GM12878 (cell line): ENCODE results near the gene BMP2K. TPM values are rescaled to one million over a fixed set of nuclear protein-coding genes. Genes with fewer than 3 reads are reported as not detected.
A peak's percentile ranks its signal among the peaks of the same experiment; 100 is the strongest.

ENCODE experiments used
- ATAC-seq: fragments of 200-7000 bp; cut with Tn5 transposase; 3 replicates; pipeline ENCODE4 v1.9.1; 2020; ENCODE audit warnings: mild to moderate bottlenecking, moderate library complexity
- BruUV-seq: library from RNA; stranded (reverse); fragments of 400-500 nt; replicated peaks from 2 replicates; lab custom pipeline; 2021; lab: Mats Ljungman, UMichigan
- CTCF ChIA-PET: fragments of 300-600 bp; sonication (Branson Sonifier 250); formaldehyde crosslinking; extraction: SDS; loops from one replicate; lab custom pipeline; 2021; ENCODE audit warnings: inconsistent platforms; lab: Yijun Ruan, JAX
- POLR2A ChIA-PET: fragments of 350-600 bp; formaldehyde crosslinking; extraction: SDS; loops from one replicate; lab custom pipeline; 2021; ENCODE audit warnings: inconsistent platforms; lab: Charles Lee
- RAD21 ChIA-PET: fragments of 300-600 bp; sonication (Branson Sonifier 250); formaldehyde crosslinking; loops from one replicate; lab custom pipeline; 2023; ENCODE audit warnings: antibody characterized with exemption; ENCODE audit not compliant: unreplicated experiment; lab: Charles Lee
- SMC1A ChIA-PET: fragments of 300-600 bp; sonication (Branson Sonifier 250); formaldehyde crosslinking; loops from one replicate; lab custom pipeline; 2023; ENCODE audit not compliant: unreplicated experiment, uncharacterized antibody; lab: Charles Lee
- DNase-seq: peaks from one replicate; pipeline ENCODE4 v3.0.0-alpha.2; 2011; ENCODE audit warnings: low read depth, low spot score
- FAIRE-seq: peaks from 3 replicates; lab custom pipeline; 2011; peaks lifted over from hg19 to GRCh38; lab: Jason Lieb, UNC
- H2AFZ ChIP-seq: 2 replicates; pipeline ENCODE4 v1.6.0; 2011; ENCODE audit warnings: low read depth, low read length, control low read depth; ENCODE audit not compliant: control insufficient read depth
- H3K27ac ChIP-seq: 2 replicates; pipeline ENCODE4 v1.5.1; 2011; ENCODE audit warnings: control low read depth; ENCODE audit not compliant: control insufficient read depth, insufficient read depth
- H3K27me3 ChIP-seq, 2 experiments: replicated peaks in 1 of 2; 2 replicates each; pipeline versions ENCODE4 v1.6.0 to v1.6.1; 2011; ENCODE audit warnings: low read length in 1 of 2; ENCODE audit not compliant: control insufficient read depth in 2 of 2, insufficient read depth in 2 of 2
- H3K36me3 ChIP-seq, 2 experiments: 2 replicates each; pipeline ENCODE4 v1.5.1; 2011; ENCODE audit warnings: low read length in 1 of 2; ENCODE audit not compliant: control insufficient read depth in 2 of 2, insufficient read depth in 2 of 2
- H3K4me1 ChIP-seq: 2 replicates; pipeline ENCODE4 v1.6.1; 2011; ENCODE audit warnings: mild to moderate bottlenecking, low read length, moderate library complexity, mixed read lengths; ENCODE audit not compliant: control insufficient read depth, insufficient read depth
- H3K4me2 ChIP-seq: 2 replicates; pipeline ENCODE4 v1.6.0; 2011; ENCODE audit warnings: control low read depth; ENCODE audit not compliant: control insufficient read depth, insufficient read depth
- H3K4me3 ChIP-seq: fragments of 200-600 bp; sonication (generic); 2 replicates; pipeline ENCODE4 v1.5.1; 2016
- H3K79me2 ChIP-seq: 2 replicates; pipeline ENCODE4 v1.6.0; 2011; ENCODE audit warnings: low read length; ENCODE audit not compliant: control insufficient read depth, insufficient read depth
- H3K9ac ChIP-seq: 2 replicates; pipeline ENCODE4 v1.8.0; 2011; ENCODE audit warnings: low read length, control low read depth, mixed read lengths; ENCODE audit not compliant: control insufficient read depth, insufficient read depth
- H3K9me3 ChIP-seq: replicated peaks from 3 replicates; pipeline ENCODE4 v1.5.1; 2011; ENCODE audit warnings: mild to moderate bottlenecking, low read length; ENCODE audit not compliant: control insufficient read depth, insufficient read depth
- H4K20me1 ChIP-seq: 2 replicates; pipeline ENCODE4 v1.6.0; 2011; ENCODE audit not compliant: control insufficient read depth, insufficient read depth
- BCL11A ChIP-seq: IDR thresholded peaks from 2 replicates; pipeline ENCODE4 v1.6.1; 2011; ENCODE audit warnings: low read depth, low read length
- FOS ChIP-seq: IDR thresholded peaks from 3 replicates; pipeline ENCODE4 v1.6.1; 2011; ENCODE audit warnings: borderline replicate concordance; ENCODE audit not compliant: insufficient read length; ENCODE audit errors: extremely low read depth
- FOXM1 ChIP-seq: IDR thresholded peaks from 2 replicates; pipeline ENCODE4 v1.6.1; 2012; ENCODE audit warnings: low read depth, mild to moderate bottlenecking, inconsistent platforms, low read length, moderate library complexity
- IKZF1 ChIP-seq: fragments of 450-650 bp; conservative IDR thresholded peaks from 2 replicates; pipeline ENCODE4 v1.6.1; 2017; ENCODE audit warnings: antibody characterized with exemption, mild to moderate bottlenecking
- MEF2B ChIP-seq: fragments of 450-650 bp; IDR thresholded peaks from 2 replicates; pipeline ENCODE4 v1.6.1; 2018; ENCODE audit warnings: mild to moderate bottlenecking, moderate library complexity; ENCODE audit not compliant: partially characterized antibody, poor library complexity, severe bottlenecking
- MXI1 ChIP-seq: fragments of 150-350 bp; IDR thresholded peaks from 2 replicates; pipeline ENCODE4 v1.6.1; 2011; ENCODE audit warnings: low read depth, mild to moderate bottlenecking, inconsistent platforms, low read length, improper control_type of control experiment
- RB1 ChIP-seq: fragments of 450-650 bp; formaldehyde crosslinking; IDR thresholded peaks from 2 replicates; pipeline ENCODE4 v1.6.1; 2017; ENCODE audit warnings: mild to moderate bottlenecking, borderline replicate concordance
- RFX5 ChIP-seq: IDR thresholded peaks from 2 replicates; pipeline ENCODE4 v1.6.1; 2011; ENCODE audit warnings: low read depth, low read length, improper control_type of control experiment
- TAF1 ChIP-seq: IDR thresholded peaks from 2 replicates; pipeline ENCODE4 v1.6.1; 2011; ENCODE audit warnings: mild to moderate bottlenecking, low read depth, low read length, borderline replicate concordance
- USF1 ChIP-seq: IDR thresholded peaks from 2 replicates; pipeline ENCODE4 v1.6.1; 2011; ENCODE audit warnings: borderline replicate concordance, low read depth, mild to moderate bottlenecking, moderate library complexity, mixed read lengths, low read length; ENCODE audit not compliant: insufficient read depth; ENCODE audit errors: extremely low read length
- ZNF24 ChIP-seq: fragments of 450-650 bp; IDR thresholded peaks from 2 replicates; pipeline ENCODE4 v1.6.1; 2017; ENCODE audit warnings: antibody characterized with exemption, mild to moderate bottlenecking
- WGBS: methylation state at CpG from one replicate; pipeline ENCODE4 v1.1.6; 2016; ENCODE audit warnings: low lambda C conversion rate; ENCODE audit not compliant: insufficient replicate concordance, insufficient coverage; ENCODE audit errors: missing lambda C conversion rate; 5-methylcytosine and 5-hydroxymethylcytosine counted together
- in situ Hi-C: fragments of 300-500 bp; cut with MboI; formaldehyde crosslinking; loops from 9 replicates; pipeline ENCODE4 v1.14.3; 2018; ENCODE audit warnings: mixed read lengths
- intact Hi-C: fragments of 100-400 bp; cut with micrococcal nuclease; formaldehyde crosslinking; loops from one replicate; pipeline ENCODE4 v1.14.2; 2022; ENCODE audit not compliant: unreplicated experiment
- polyA plus RNA-seq, 11 experiments: library from polyadenylated mRNA; depleted of rRNA in 4 of 11; unstranded in 6 of 11; stranded (reverse) in 5 of 11; fragments of >200 nt; fragmentation: Nextera tagmentation in 4 of 11; fragmentation: Illumina TruSeq in 1 of 11; extraction: Ambion mirVana in 4 of 11; extraction: Trizol in 1 of 11; gene quantifications; 1 replicate in 1 of 11; 2 replicates in 10 of 11; pipeline versions ENCODE4 v1.2.1 to v1.2.3, GENCODE V29; 2011 to 2016; ENCODE audit warnings: inconsistent platforms in 2 of 11, missing spikeins in 2 of 11, low read depth in 1 of 11
- total RNA-seq, 4 experiments: library from RNA; depleted of rRNA in 3 of 4; stranded (reverse); fragments of >200 nt in 3 of 4; fragmentation: Illumina TruSeq in 1 of 4; extraction: Trizol in 1 of 4; gene quantifications; 2 replicates each; pipeline versions ENCODE4 v1.2.1 to v1.2.3, GENCODE V29; 2013 to 2021
- TF ChIP-seq, protein P1 (sequence below): IDR thresholded peaks from 2 replicates; pipeline ENCODE4 v1.6.1; 2011; ENCODE audit warnings: borderline replicate concordance, low read depth, mild to moderate bottlenecking, moderate library complexity, low read length; ENCODE audit not compliant: insufficient read depth, poor library complexity, severe bottlenecking
- TF ChIP-seq, protein P2 (sequence below): IDR thresholded peaks from 2 replicates; pipeline ENCODE4 v1.6.1; 2012; ENCODE audit warnings: mild to moderate bottlenecking, low read depth, low read length
- TF ChIP-seq, protein P3 (sequence below): IDR thresholded peaks from 2 replicates; pipeline ENCODE4 v1.6.1; 2012; ENCODE audit warnings: low read length, inconsistent platforms

Gene BMP2K
- total and polyA plus RNA-seq, 10 of the 15 experiments (the other 5 are each of a cell fraction or from before 2014, with no cell fraction given): 3.3 to 84.6 (median 24.8) TPM

- 0% methylated on average over 2 of the region's 2 CpGs for WGBS
- Histone ChIP-seq H3K4me2 (no peak overlapping the region), H3K9me3 (no peaks in the 10 kb centered on the region), H3K36me3 (no peaks in the 10 kb centered on the region), H3K9ac (no peak overlapping the region), H3K4me1 (peaks cover 6% of the 10 kb centered on the region; the same call in 1 of the 2 replicates), H4K20me1 (no peaks in the 10 kb centered on the region), H2AFZ (no peak overlapping the region), H3K79me2 (no peaks in the 10 kb centered on the region), H3K4me3 (no peak overlapping the region), H3K27me3 (no peaks in the 10 kb centered on the region), H3K27ac (no peak overlapping the region)
- intact Hi-C loops (no loop called here), in situ Hi-C loops (no loop called here)
- DNase-seq: no peak
- ChIA-PET POLR2A (interaction anchor here (0.5 to 1.0 kb wide), 3 partner anchors 54 to 599 kb away, joined by 3 to 5 read pairs (median 4); no protein-coding TSS in a partner anchor), RAD21 (interaction anchor here (0.7 to 1.7 kb wide), 8 partner anchors 8 to 779 kb away, joined by 3 to 5 read pairs (median 4); no protein-coding TSS in a partner anchor), SMC1A (interaction anchor here (0.6 to 2.1 kb wide), 16 partner anchors 8 to 782 kb away, joined by 3 to 10 read pairs (median 6); no protein-coding TSS in a partner anchor), CTCF (interaction anchor here (0.6 to 1.9 kb wide), 9 partner anchors 9 to 169 kb away, joined by 3 to 6 read pairs (median 4); no protein-coding TSS in a partner anchor)
- no TSS peak for BruUV-seq
- ATAC-seq: peak; percentile 63
- no peak for FAIRE-seq
- TF ChIP-seq ZNF24 (no peak), FOXM1 (peak; percentile 82), FOS (no peak), RB1 (no peak), BCL11A (peak; percentile 40; the same call in 1 of the 2 replicates), TAF1 (no peak), IKZF1 (no peak), USF1 (no peak), RFX5 (no peak), MEF2B (no peak), MXI1 (no peak)
- TF ChIP-seq, protein P1, sequence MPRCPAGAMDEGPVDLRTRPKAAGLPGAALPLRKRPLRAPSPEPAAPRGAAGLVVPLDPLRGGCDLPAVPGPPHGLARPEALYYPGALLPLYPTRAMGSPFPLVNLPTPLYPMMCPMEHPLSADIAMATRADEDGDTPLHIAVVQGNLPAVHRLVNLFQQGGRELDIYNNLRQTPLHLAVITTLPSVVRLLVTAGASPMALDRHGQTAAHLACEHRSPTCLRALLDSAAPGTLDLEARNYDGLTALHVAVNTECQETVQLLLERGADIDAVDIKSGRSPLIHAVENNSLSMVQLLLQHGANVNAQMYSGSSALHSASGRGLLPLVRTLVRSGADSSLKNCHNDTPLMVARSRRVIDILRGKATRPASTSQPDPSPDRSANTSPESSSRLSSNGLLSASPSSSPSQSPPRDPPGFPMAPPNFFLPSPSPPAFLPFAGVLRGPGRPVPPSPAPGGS: peak; percentile 60
- TF ChIP-seq, protein P2, sequence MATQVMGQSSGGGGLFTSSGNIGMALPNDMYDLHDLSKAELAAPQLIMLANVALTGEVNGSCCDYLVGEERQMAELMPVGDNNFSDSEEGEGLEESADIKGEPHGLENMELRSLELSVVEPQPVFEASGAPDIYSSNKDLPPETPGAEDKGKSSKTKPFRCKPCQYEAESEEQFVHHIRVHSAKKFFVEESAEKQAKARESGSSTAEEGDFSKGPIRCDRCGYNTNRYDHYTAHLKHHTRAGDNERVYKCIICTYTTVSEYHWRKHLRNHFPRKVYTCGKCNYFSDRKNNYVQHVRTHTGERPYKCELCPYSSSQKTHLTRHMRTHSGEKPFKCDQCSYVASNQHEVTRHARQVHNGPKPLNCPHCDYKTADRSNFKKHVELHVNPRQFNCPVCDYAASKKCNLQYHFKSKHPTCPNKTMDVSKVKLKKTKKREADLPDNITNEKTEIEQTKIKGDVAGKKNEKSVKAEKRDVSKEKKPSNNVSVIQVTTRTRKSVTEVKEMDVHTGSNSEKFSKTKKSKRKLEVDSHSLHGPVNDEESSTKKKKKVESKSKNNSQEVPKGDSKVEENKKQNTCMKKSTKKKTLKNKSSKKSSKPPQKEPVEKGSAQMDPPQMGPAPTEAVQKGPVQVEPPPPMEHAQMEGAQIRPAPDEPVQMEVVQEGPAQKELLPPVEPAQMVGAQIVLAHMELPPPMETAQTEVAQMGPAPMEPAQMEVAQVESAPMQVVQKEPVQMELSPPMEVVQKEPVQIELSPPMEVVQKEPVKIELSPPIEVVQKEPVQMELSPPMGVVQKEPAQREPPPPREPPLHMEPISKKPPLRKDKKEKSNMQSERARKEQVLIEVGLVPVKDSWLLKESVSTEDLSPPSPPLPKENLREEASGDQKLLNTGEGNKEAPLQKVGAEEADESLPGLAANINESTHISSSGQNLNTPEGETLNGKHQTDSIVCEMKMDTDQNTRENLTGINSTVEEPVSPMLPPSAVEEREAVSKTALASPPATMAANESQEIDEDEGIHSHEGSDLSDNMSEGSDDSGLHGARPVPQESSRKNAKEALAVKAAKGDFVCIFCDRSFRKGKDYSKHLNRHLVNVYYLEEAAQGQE: no peak
- TF ChIP-seq, protein P3, sequence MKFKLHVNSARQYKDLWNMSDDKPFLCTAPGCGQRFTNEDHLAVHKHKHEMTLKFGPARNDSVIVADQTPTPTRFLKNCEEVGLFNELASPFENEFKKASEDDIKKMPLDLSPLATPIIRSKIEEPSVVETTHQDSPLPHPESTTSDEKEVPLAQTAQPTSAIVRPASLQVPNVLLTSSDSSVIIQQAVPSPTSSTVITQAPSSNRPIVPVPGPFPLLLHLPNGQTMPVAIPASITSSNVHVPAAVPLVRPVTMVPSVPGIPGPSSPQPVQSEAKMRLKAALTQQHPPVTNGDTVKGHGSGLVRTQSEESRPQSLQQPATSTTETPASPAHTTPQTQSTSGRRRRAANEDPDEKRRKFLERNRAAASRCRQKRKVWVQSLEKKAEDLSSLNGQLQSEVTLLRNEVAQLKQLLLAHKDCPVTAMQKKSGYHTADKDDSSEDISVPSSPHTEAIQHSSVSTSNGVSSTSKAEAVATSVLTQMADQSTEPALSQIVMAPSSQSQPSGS: peak; percentile 63; the same call in 1 of the 2 replicates
Measured at GRCh38 chr4:78742300-78742699, 33.9 kb upstream of the BMP2K start.
